HUDEP-2 (cell line): ENCODE data around the gene ARHGAP42.

Experiments
- DNase-seq, 76 experiments: peaks; one replicate each; lab custom pipeline; 2025; ENCODE audit not compliant: unreplicated experiment in 76 of 76; lab: John Stamatoyannopoulos, UW

The ARHGAP42 gene

GRCh38 chr11:100942016-100942415, 254.9 kb downstream of the ARHGAP42 start:
- DNase-seq, result peak in 43 of 76 experiments; percentile 1 to 78 (median 25)

GRCh38 chr11:100948936-100949335, 261.8 kb downstream of the ARHGAP42 start:
- DNase-seq, result no peak

- no peak for DNase-seq
Measured at GRCh38 chr11:100949443-100949842, 262.4 kb downstream of the ARHGAP42 start.

- DNase-seq, result no peak
Measured at GRCh38 chr11:100955318-100955717, 268.2 kb downstream of the ARHGAP42 start.

- peak in 3 of 76 experiments; percentile 29 to 47 (median 38) for DNase-seq
Measured at GRCh38 chr11:100956351-100956750, 269.3 kb downstream of the ARHGAP42 start.

GRCh38 chr11:100957499-100957898, 270.4 kb downstream of the ARHGAP42 start:
- no peak for DNase-seq

- no peak for DNase-seq
Measured at GRCh38 chr11:100961633-100962032, 274.5 kb downstream of the ARHGAP42 start.

- no peak for DNase-seq
Measured at GRCh38 chr11:100963375-100963774, 276.3 kb downstream of the ARHGAP42 start.

- DNase-seq, result no peak
Measured at GRCh38 chr11:100964435-100964834, 277.3 kb downstream of the ARHGAP42 start.

GRCh38 chr11:100965346-100965745, 278.3 kb downstream of the ARHGAP42 start:
- no peak for DNase-seq

GRCh38 chr11:100966366-100966765, 279.3 kb downstream of the ARHGAP42 start:
- no peak for DNase-seq

- DNase-seq, result peak in 2 of 76 experiments; percentile 29 to 49
Measured at GRCh38 chr11:100969008-100969407, 281.9 kb downstream of the ARHGAP42 start.

GRCh38 chr11:100970283-100971164, 283.4 kb downstream of the ARHGAP42 start:
- DNase-seq, result peak in 56 of 76 experiments; percentile 10 to 73 (median 36)

- DNase-seq, result no peak
Measured at GRCh38 chr11:100972046-100972445, 285.0 kb downstream of the ARHGAP42 start.

- no peak for DNase-seq
Measured at GRCh38 chr11:100978442-100978841, 291.4 kb downstream of the ARHGAP42 start.

- no peak for DNase-seq
Measured at GRCh38 chr11:100978939-100979338, 291.9 kb downstream of the ARHGAP42 start.

- peak in 14 of 76 experiments; percentile 6 to 58 (median 38) for DNase-seq
Measured at GRCh38 chr11:100980156-100980555, 293.1 kb downstream of the ARHGAP42 start.

GRCh38 chr11:100981196-100981824, 294.2 kb downstream of the ARHGAP42 start:
- peak in 1 of 76 experiments; percentile 6 for DNase-seq

GRCh38 chr11:100984668-100985067, 297.6 kb downstream of the ARHGAP42 start:
- no peak for DNase-seq

GRCh38 chr11:100990931-100991330, 303.8 kb downstream of the ARHGAP42 start:
- no peak for DNase-seq

GRCh38 chr11:100991541-100991940, 304.5 kb downstream of the ARHGAP42 start:
- no peak for DNase-seq

- no peak for DNase-seq
Measured at GRCh38 chr11:100994966-100995365, 307.9 kb downstream of the ARHGAP42 start.
